22Rv1 (cell line): ENCODE measurements around the gene LFNG.

Experiments used
- ZFX ChIP-seq: fragments of 450-650 bp; IDR thresholded peaks from 2 replicates; pipeline ENCODE4 v1.6.1; 2017; ENCODE audit warnings: antibody characterized with exemption, borderline replicate concordance
- TF ChIP-seq, protein P1 (sequence below): fragments of 450-650 bp; IDR thresholded peaks from 2 replicates; pipeline ENCODE4 v1.5.1; 2017; ENCODE audit warnings: mild to moderate bottlenecking

DNA sequence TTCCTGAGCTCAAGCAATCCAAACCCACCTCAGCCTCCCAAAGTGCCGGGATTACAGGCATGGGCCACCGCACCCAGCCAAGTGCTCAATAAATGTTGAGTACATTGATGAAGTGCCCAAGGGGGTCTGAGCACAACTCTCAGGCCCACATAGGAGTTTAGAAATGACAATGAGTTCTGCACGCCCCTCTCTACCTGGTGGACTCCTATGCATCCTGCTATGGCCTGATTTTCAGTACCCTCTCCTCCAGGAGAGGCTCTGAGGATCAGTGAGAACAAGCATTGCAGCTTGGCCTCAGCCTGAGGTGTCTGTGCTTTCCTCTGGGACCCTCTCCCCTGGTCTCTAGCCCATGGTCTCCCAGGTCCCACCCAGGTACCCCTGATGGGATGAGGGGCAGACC lies 22.5 kb upstream of the LFNG start:
- TF ChIP-seq, protein P1, sequence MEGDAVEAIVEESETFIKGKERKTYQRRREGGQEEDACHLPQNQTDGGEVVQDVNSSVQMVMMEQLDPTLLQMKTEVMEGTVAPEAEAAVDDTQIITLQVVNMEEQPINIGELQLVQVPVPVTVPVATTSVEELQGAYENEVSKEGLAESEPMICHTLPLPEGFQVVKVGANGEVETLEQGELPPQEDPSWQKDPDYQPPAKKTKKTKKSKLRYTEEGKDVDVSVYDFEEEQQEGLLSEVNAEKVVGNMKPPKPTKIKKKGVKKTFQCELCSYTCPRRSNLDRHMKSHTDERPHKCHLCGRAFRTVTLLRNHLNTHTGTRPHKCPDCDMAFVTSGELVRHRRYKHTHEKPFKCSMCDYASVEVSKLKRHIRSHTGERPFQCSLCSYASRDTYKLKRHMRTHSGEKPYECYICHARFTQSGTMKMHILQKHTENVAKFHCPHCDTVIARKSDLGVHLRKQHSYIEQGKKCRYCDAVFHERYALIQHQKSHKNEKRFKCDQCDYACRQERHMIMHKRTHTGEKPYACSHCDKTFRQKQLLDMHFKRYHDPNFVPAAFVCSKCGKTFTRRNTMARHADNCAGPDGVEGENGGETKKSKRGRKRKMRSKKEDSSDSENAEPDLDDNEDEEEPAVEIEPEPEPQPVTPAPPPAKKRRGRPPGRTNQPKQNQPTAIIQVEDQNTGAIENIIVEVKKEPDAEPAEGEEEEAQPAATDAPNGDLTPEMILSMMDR = no peak
- no peak for TF ChIP-seq ZFX
